ENCODE data around the gene UGT8.

Gene UGT8

DNA sequence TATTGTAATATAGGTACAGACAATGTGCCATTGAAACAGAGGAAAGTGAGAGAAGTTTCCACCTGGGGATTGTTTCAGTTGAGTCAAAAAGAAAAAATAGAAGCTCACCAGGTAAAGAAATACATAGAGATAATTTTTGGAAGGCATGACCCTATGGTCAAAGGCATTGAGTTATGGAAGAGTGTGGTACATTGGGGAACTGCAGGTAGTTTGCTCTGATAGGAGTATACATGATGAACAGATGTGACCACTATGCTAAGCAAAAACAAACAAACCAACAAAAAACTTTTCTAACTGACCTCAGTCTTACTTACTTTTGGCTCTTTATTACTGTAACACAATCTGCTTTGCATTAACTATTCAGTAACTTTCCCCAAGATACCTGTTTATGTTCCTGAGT is 85.9 kb downstream of the UGT8 start:
- Histone ChIP-seq H3K9me2 (ENCODE audit: low read depth, low read length) (no peaks in the 10 kb centered on the region), H3F3A (ENCODE audit: insufficient read depth, low read length) (no peaks in the 10 kb centered on the region), H3K4me1 (ENCODE audit: insufficient read depth, low read length, severe bottlenecking) (no peaks in the 10 kb centered on the region), H3K4me2 (ENCODE audit: low read length) (no peak overlapping the region), H4K20me1 (ENCODE audit: insufficient read depth, low read length) (no peaks in the 10 kb centered on the region), H3K4me3 (ENCODE audit: low read depth, low read length, poor library complexity, severe bottlenecking) (no peak overlapping the region), H3K27me3 (ENCODE audit: insufficient read depth, low read length) (no peaks in the 10 kb centered on the region), H3K9ac (ENCODE audit: low read length) (no peak overlapping the region), H3K27ac (ENCODE audit: low read depth, low read length, poor library complexity, severe bottlenecking) (no peak overlapping the region), H3K36me3 (ENCODE audit: insufficient read depth, low read length) (no peaks in the 10 kb centered on the region), H3K9me3 (ENCODE audit: low read length) (no peaks in the 10 kb centered on the region), H3K79me2 (ENCODE audit: insufficient read depth, low read length) (no peaks in the 10 kb centered on the region), H2AFZ (ENCODE audit: low read length) (no peak overlapping the region)
- no peak for TF ChIP-seq EZH2 (IDR thresholded peaks at IDR 0.05; ENCODE audit: borderline replicate concordance, low read length)
- TF ChIP-seq, protein P1, sequence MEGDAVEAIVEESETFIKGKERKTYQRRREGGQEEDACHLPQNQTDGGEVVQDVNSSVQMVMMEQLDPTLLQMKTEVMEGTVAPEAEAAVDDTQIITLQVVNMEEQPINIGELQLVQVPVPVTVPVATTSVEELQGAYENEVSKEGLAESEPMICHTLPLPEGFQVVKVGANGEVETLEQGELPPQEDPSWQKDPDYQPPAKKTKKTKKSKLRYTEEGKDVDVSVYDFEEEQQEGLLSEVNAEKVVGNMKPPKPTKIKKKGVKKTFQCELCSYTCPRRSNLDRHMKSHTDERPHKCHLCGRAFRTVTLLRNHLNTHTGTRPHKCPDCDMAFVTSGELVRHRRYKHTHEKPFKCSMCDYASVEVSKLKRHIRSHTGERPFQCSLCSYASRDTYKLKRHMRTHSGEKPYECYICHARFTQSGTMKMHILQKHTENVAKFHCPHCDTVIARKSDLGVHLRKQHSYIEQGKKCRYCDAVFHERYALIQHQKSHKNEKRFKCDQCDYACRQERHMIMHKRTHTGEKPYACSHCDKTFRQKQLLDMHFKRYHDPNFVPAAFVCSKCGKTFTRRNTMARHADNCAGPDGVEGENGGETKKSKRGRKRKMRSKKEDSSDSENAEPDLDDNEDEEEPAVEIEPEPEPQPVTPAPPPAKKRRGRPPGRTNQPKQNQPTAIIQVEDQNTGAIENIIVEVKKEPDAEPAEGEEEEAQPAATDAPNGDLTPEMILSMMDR (IDR thresholded peaks at IDR 0.05; ENCODE audit: low read length), result no peak

DNA sequence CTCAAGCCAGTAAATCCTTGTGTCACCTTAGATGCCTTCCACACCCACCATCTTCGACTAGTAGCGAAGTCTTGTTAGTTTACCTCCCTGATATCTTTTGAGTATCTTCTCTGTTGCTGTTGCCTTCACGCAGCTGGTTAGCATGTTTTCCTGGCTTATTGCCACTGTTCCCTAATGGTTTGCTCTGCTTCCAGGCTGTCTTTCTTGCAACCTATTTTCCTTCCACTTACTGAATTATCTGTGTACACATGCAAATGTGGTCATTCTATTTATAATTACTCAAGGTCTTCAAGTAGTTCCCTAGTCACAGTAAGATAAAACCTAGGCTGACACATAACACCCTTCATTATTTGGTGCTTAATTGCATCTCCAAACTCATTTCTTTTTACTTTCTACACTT is 89.5 kb downstream of the UGT8 start:
- H3K79me2 ChIP-seq (ENCODE audit: insufficient read depth, low read length), result no peaks in the 10 kb centered on the region
- no peak overlapping the region for H3K9ac ChIP-seq (ENCODE audit: low read length)
- no peaks in the 10 kb centered on the region for H3K27me3 ChIP-seq (ENCODE audit: insufficient read depth, low read length)
- H2AFZ ChIP-seq (ENCODE audit: low read length), result no peak overlapping the region
- no peaks in the 10 kb centered on the region for H3K36me3 ChIP-seq (ENCODE audit: insufficient read depth, low read length)
- H3K4me2 ChIP-seq (ENCODE audit: low read length), result no peak overlapping the region
- no peak overlapping the region for H3K27ac ChIP-seq (ENCODE audit: low read depth, low read length, poor library complexity, severe bottlenecking)
- H4K20me1 ChIP-seq (ENCODE audit: insufficient read depth, low read length), result no peaks in the 10 kb centered on the region
- H3K9me2 ChIP-seq (ENCODE audit: low read depth, low read length), result no peaks in the 10 kb centered on the region
- TF ChIP-seq, protein P1 (IDR thresholded peaks at IDR 0.05; ENCODE audit: low read length), result no peak
- TF ChIP-seq EZH2 (IDR thresholded peaks at IDR 0.05; ENCODE audit: borderline replicate concordance, low read length), result no peak
- H3F3A ChIP-seq (ENCODE audit: insufficient read depth, low read length), result no peaks in the 10 kb centered on the region
- no peaks in the 10 kb centered on the region for H3K9me3 ChIP-seq (ENCODE audit: low read length)
- no peak overlapping the region for H3K4me3 ChIP-seq (ENCODE audit: low read depth, low read length, poor library complexity, severe bottlenecking)
- H3K4me1 ChIP-seq (ENCODE audit: insufficient read depth, low read length, severe bottlenecking), result no peaks in the 10 kb centered on the region

DNA sequence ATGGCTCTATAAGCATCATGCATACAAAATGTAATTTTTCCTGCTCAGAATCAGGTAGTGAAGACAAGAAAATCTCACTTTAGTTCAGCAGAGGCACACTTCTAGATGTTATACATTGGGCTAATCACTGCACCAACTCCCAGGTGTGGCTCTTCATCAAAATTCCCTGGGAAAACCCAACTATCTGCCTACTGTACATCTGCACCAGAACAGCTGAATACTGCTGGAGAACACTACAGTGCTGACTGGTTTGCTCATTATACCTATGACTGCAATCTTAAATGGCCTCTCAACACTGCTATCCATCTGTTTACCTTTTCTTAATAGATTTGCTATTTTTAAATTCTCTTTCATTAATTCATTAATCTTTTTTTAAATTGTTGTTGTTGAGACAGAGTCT is 92.0 kb downstream of the UGT8 start:
- H3K4me1 ChIP-seq (ENCODE audit: insufficient read depth, low read length, severe bottlenecking), result no peaks in the 10 kb centered on the region
- H2AFZ ChIP-seq (ENCODE audit: low read length), result no peak overlapping the region
- H3K9me3 ChIP-seq (ENCODE audit: low read length), result no peaks in the 10 kb centered on the region
- H3K9ac ChIP-seq (ENCODE audit: low read length), result no peak overlapping the region
- no peaks in the 10 kb centered on the region for H3K36me3 ChIP-seq (ENCODE audit: insufficient read depth, low read length)
- H3K27ac ChIP-seq (ENCODE audit: low read depth, low read length, poor library complexity, severe bottlenecking), result no peak overlapping the region
- TF ChIP-seq, protein P1 (IDR thresholded peaks at IDR 0.05; ENCODE audit: low read length), result no peak
- no peak for TF ChIP-seq EZH2 (IDR thresholded peaks at IDR 0.05; ENCODE audit: borderline replicate concordance, low read length)
- no peaks in the 10 kb centered on the region for H4K20me1 ChIP-seq (ENCODE audit: insufficient read depth, low read length)
- no peaks in the 10 kb centered on the region for H3K27me3 ChIP-seq (ENCODE audit: insufficient read depth, low read length)
- no peaks in the 10 kb centered on the region for H3F3A ChIP-seq (ENCODE audit: insufficient read depth, low read length)
- no peaks in the 10 kb centered on the region for H3K9me2 ChIP-seq (ENCODE audit: low read depth, low read length)
- H3K79me2 ChIP-seq (ENCODE audit: insufficient read depth, low read length), result no peaks in the 10 kb centered on the region
- no peak overlapping the region for H3K4me3 ChIP-seq (ENCODE audit: low read depth, low read length, poor library complexity, severe bottlenecking)
- no peak overlapping the region for H3K4me2 ChIP-seq (ENCODE audit: low read length)
